Renal cortex interstitium (tissue), 11 donors: Measurements from ENCODE around the gene ARID4A. TPM values are rescaled to one million over a fixed set of nuclear protein-coding genes. Genes with fewer than 3 reads are reported as not detected.
"Not testable (repeated sequence)": the region's sequence is repeated elsewhere in the genome, so short reads cannot be mapped to it uniquely, and the experiment has no call there.

Source experiments
- DNase-seq, 11 donors: peaks; one replicate each; pipeline ENCODE4 v3.0.0-alpha.2; 2013; ENCODE audit warnings: low read depth in 9 of 11, low spot score in 4 of 11; ENCODE audit errors: extremely low read depth in 1 of 11
- polyA plus RNA-seq, 3 donors: library from polyadenylated mRNA; unstranded; fragments of 120-200 nt; gene quantifications; one replicate each; pipeline ENCODE4 v1.2.1, GENCODE V29; 2013; ENCODE audit not compliant: insufficient read length in 3 of 3

ARID4A gene
- polyA plus RNA-seq, 3 donors = 25.3 to 35.5 (median 33.3) TPM

- no peak for DNase-seq
These were observed 116.5 kb downstream of the ARID4A start for GRCh38 chr14:58414845-58415244.

- no peak for DNase-seq
These were observed 117.5 kb downstream of the ARID4A start for GRCh38 chr14:58415636-58416547.

GRCh38 chr14:58416934-58417333 is 118.6 kb downstream of the ARID4A start:
- DNase-seq = not testable (repeated sequence)

Other genes starting within 250 kb of the ARID4A start
- gene ARMH4, start 146.3 kb upstream of the ARID4A start, polyA plus RNA-seq = 10 to 100 TPM; 66.2 to 72.1 (median 71.9) TPM
- gene ACTR10, start 98.4 kb upstream of the ARID4A start, polyA plus RNA-seq = 100 to 1,000 TPM in 2 of 3 donors, 10 to 100 TPM in 1; 91.5 to 122 (median 100) TPM
- 100 to 1,000 TPM; 130 to 155 (median 155) TPM for gene PSMA3, start 53.7 kb upstream of the ARID4A start, polyA plus RNA-seq
- gene TOMM20L, start 97.4 kb downstream of the ARID4A start, polyA plus RNA-seq = 1 to 10 TPM; 1.1 to 2.1 (median 1.2) TPM
- 10 to 100 TPM; 75.3 to 90.3 (median 85.2) TPM for gene TIMM9, start 129.0 kb downstream of the ARID4A start, polyA plus RNA-seq
- gene KIAA0586, start 129.2 kb downstream of the ARID4A start, polyA plus RNA-seq = 10 to 100 TPM; 14.6 to 24.3 (median 19.7) TPM